ENCODE results near the gene CFAP210.
"Not testable (repeated sequence)": the region's sequence is repeated elsewhere in the genome, so short reads cannot be mapped to it uniquely, and the experiment has no call there.

CFAP210 gene

DNA sequence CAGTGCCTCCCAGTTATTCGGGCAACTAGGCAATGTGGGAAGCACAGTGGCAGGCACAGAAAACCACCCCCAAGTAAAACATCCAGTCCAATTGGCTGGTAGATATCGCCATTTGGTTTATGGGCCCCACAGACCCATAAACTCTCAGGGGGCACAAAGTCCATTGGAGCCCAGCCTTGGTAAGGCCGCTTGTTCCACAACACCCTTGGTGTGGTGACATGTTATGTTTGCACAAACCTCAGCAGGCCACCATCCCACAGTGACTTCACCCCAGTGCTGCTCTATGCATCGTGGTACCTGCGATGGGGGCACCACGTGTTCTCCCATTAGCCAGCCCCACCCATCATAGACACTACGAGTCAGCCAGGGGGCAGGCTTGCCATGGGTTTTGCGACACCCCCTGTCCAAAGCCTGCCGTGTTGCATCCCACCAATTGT, 18.6 kb upstream of the CFAP210 start:
- no peak for DNase-seq (ENCODE audit: low read depth)

- no peak for DNase-seq (ENCODE audit: low read depth)
Measured at GRCh38 chr2:169711751-169712509, 17.7 kb upstream of the CFAP210 start.

GRCh38 chr2:169709981-169710380, 15.8 kb upstream of the CFAP210 start:
- DNase-seq (ENCODE audit: low read depth), result no peak

DNA sequence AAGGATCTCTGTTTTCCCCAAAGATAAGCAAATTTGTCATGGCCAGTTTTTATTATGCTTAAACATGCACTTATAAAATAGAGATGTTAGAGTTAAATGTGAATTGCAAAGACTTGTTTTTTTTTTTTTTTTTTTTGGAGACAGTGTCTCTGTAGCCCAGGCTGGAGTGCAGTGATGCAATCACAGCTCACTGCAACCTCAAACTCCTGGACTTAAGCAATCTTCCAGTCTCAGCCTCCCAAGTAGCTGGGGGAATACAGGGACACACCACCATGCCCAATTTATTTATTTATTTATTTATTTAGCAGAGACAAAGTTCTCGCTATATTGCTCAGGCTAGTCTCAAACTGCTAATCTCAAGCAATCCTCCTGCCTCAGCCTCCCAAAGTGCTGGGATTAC, 15.1 kb upstream of the CFAP210 start:
- no peak for DNase-seq (ENCODE audit: low read depth)

- DNase-seq (ENCODE audit: low read depth), result no peak
Measured at GRCh38 chr2:169707626-169708025, 13.4 kb upstream of the CFAP210 start.

DNA sequence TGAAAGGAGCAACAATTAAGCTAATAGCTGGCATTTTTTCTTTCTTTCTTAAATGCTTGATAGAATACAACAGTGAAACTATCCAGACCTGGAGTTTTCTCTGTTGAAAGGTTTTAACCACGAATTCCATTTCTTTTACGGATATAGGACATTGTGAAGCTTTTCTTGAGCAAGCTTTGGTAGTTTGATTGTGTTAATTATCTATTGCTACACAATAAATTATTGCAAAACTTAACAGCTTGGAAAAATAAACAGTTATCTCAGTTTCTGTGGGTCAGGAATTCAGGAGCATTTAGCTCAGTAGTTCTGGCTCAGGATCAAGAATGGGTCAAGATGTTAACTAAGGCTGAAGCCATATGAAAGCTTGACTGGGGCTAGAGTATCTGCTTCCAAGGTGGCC, 11.7 kb upstream of the CFAP210 start:
- no peak for DNase-seq (ENCODE audit: low read depth)

GRCh38 chr2:169704160-169704708, 10.0 kb upstream of the CFAP210 start:
- no peak for DNase-seq (ENCODE audit: low read depth)

DNA sequence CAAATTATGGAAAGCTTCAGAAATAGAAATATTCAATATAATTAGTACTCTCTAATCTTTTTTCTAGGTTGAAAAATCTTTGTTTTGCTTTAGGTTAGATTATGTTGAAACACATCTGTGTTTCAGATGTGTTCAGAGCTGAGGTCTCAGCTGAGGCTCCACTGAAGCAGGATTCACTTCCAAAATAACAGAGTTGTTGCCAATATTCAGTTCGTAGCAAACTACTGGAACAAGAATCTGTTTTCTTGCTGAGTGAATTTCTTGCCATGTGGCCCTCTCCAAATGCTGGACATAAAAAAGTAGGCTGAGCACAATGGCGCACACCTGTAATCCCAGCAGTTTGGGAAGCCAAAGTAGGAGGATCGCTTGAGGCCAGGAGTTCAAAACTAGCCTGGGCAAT, 8.8 kb upstream of the CFAP210 start:
- no peak for DNase-seq (ENCODE audit: low read depth)

GRCh38 chr2:169699173-169699572, 5.0 kb upstream of the CFAP210 start:
- not testable (repeated sequence) for DNase-seq (ENCODE audit: low read depth)

- no peak for DNase-seq (ENCODE audit: low read depth)
Measured at GRCh38 chr2:169696381-169696780, 2.2 kb upstream of the CFAP210 start.

DNA sequence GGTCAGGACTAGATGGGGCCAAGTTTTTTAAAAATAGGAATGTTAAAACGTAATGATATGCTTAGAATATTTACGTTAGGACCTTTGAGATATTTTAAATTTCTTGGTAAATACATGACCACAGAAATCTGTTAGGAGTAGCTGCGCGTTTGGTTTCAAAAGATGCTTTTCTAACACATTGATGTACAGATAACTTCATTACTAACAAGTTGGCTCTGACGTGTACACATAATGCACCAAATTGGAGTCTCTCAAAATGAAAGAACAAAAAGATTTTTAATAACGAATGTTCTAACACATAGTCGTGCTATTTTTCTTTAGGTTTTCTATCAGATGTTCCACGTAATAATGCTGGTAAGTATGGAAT, 672 bp upstream of the CFAP210 start:
- DNase-seq (ENCODE audit: low read depth), result no peak

GRCh38 chr2:169693360-169693759, 845 bp downstream of the CFAP210 start:
- no peak for DNase-seq (ENCODE audit: low read depth)

DNA sequence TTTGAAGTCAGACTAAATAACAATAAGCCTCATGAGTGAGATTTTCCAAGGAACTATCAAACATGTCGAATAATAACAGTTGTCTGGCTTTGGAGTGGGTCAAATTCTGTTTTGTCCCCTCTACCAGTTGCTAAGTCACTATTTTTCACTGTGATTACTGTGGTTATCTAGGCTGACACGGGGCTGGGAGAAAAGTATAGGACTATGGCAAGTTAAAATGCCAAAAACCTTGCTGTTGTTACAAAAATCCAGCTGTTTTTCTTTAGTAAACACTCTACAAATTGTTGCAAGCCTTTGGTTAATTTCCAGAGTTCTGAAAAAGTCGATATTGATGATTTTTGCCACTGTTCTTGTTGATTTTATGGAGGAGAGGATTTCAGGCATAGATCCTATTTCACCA, 1.5 kb downstream of the CFAP210 start:
- no peak for DNase-seq (ENCODE audit: low read depth)

GRCh38 chr2:169690958-169691357, 3.2 kb downstream of the CFAP210 start:
- DNase-seq (ENCODE audit: low read depth), result no peak

DNA sequence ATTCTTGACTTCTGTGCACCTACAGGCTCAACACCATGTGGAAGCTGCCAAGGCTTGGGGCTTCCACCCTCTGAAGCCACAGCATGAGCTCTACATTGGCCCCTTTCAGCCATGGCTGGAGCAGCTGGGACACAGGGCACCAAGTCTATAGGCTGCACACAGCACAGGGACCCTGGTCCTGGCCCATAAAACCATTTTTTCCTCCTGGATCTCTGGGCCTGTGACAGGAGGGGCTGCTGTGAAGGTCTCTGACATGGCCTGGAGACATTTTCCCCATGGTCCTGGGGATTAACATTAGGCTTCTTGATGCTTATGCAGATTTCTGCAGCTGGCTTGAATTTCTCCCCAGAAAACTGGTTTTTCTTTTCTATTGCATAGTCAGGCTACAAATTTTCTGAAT, 6.3 kb downstream of the CFAP210 start:
- not testable (repeated sequence) for DNase-seq (ENCODE audit: low read depth)

DNA sequence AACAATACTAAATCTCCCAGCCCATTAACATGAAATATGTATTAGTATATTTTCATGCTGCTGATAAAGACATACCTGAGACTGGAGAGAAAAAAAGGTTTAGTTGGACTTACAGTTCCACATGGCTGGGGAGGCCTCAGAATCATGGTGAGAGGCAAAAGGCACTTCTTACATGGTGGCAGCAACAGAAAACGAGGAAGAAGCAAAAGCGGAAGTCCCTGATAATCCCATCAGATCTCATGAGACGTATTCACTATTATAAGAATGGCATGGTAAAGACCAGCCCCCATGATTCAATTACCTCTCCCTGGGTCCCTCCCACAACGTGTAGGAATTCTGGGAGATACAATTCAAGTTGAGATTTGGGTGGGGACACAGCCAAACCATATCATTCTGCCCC, 7.4 kb downstream of the CFAP210 start:
- DNase-seq (ENCODE audit: low read depth), result not testable (repeated sequence)

GRCh38 chr2:169684712-169685111, 9.5 kb downstream of the CFAP210 start:
- DNase-seq (ENCODE audit: low read depth), result not testable (repeated sequence)

DNA sequence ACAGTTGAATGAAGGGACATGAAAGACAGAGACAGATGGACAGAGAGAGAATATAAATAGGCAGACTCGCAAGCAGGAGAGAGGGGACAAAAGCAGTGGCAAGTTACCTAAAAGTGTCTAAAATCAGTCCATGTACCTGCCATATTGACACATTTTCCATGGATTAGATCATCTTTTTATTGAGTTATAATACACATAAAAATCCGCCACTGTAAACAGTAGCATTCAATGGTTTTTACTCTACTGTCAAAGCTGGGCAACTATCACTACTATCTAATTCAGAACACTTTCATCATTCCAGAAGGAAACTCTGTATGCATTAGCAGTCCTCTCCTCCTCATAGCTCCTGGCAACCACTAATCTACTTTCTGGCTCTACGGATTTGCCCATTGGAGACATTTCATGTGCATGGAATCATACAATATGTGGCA, 10.1 kb downstream of the CFAP210 start:
- no peak for DNase-seq (ENCODE audit: low read depth)

DNA sequence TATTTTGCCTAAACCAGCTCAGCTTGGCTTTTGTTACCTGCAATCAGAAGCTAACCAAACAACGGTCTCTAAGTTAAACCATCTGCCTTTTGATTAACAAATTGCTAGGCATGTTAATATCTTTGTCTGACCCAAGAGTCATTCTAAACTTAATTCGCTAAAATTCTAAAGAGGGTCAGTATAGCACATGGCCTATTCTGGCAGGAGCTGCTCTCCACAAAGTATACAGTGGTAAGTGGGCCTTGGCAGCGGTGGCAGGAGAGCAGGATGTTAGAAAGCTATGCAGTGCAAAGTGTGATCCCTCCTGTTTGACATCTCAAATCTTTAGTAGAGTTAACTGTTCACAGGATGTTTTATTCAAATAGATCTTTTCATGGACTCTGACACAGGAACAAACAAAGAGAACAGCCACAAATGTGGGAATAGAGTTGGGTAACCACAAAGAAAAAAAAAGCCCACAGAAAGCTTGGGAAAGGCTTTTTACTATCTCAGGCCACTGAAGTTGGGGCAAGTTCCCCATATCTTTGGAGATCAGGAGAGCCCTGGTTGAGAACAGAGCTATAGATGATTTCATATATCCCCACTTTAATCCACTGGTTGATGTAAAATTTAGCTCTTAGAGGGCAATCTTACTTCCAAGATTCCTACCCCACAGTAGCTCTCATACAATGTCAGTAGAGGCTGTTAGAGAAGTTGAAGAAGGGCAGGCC, 10.6 kb downstream of the CFAP210 start:
- no peak for DNase-seq (ENCODE audit: low read depth)

DNA sequence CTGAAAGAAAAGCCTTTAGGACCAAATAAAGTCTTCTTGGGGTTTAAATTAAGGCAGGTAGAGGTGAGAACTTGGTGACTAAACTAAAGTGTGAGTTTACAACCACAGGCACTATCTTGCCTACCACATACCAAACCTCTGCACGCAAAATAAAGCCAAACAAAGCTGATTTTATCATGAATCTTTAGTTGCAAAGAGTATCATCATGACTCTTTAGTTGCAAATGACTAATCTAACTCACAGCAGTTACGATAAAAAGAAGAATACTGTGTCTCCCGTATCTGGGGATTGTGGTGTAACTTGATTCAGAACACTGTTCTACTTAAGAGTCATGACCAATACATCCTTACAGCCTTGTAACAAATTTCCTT, 11.2 kb downstream of the CFAP210 start:
- DNase-seq (ENCODE audit: low read depth), result no peak

- no peak for DNase-seq (ENCODE audit: low read depth)
Measured at GRCh38 chr2:169676850-169677249, 17.4 kb downstream of the CFAP210 start.

- no peak for DNase-seq (ENCODE audit: low read depth)
Measured at GRCh38 chr2:169676357-169676756, 17.8 kb downstream of the CFAP210 start.

- no peak for DNase-seq (ENCODE audit: low read depth)
Measured at GRCh38 chr2:169673921-169674320, 20.3 kb downstream of the CFAP210 start.
